SK-N-SH treated with all-trans-retinoic acid at 6 μM for 48 hours (cell line): ENCODE data around the gene PHB1.

Experiments
- ATAC-seq: fragments of 200-7000 bp; cut with Tn5 transposase; 3 replicates; pipeline ENCODE4 v1.9.1; 2020; ENCODE audit warnings: mild to moderate bottlenecking, moderate library complexity
- ARNTL ChIP-seq: fragments of 450-650 bp; formaldehyde crosslinking; IDR thresholded peaks from 2 replicates; pipeline ENCODE4 v1.5.0; 2020; ENCODE audit warnings: low read depth, mild to moderate bottlenecking, moderate library complexity, borderline replicate concordance
- BACH2 ChIP-seq: fragments of 250-450 bp; sonication (Bioruptor Pico); IDR thresholded peaks from 2 replicates; pipeline ENCODE4 v1.9.0; 2021; ENCODE audit warnings: mild to moderate bottlenecking, borderline replicate concordance
- CREB5 ChIP-seq: fragments of 250-450 bp; sonication (Bioruptor Pico); IDR thresholded peaks from 2 replicates; pipeline ENCODE4 v1.5.1; 2020; ENCODE audit warnings: low read depth, mild to moderate bottlenecking, moderate library complexity
- CSDC2 ChIP-seq: fragments of 250-450 bp; sonication (Bioruptor Pico); IDR thresholded peaks from 2 replicates; pipeline ENCODE4 v1.5.0; 2020; ENCODE audit warnings: mild to moderate bottlenecking, moderate library complexity
- GLIS3 ChIP-seq: fragments of 250-450 bp; sonication (Bioruptor Pico); IDR thresholded peaks from 2 replicates; pipeline ENCODE4 v1.5.0; 2020; ENCODE audit warnings: mild to moderate bottlenecking, moderate library complexity
- ISL1 ChIP-seq: fragments of 250-450 bp; sonication (Bioruptor Pico); IDR thresholded peaks from 2 replicates; pipeline ENCODE4 v2.1.2; 2022; ENCODE audit warnings: mild to moderate bottlenecking, moderate library complexity
- OSR1 ChIP-seq: fragments of 250-450 bp; sonication (Bioruptor Pico); IDR thresholded peaks from 2 replicates; pipeline ENCODE4 v1.8.0; 2022; ENCODE audit warnings: moderate library complexity, mild to moderate bottlenecking, inconsistent platforms
- PATZ1 ChIP-seq: fragments of 250-450 bp; sonication (Bioruptor Pico); IDR thresholded peaks from 2 replicates; pipeline ENCODE4 v1.8.0; 2020; ENCODE audit warnings: mild to moderate bottlenecking, moderate library complexity, borderline replicate concordance
- PPARA ChIP-seq: fragments of 250-450 bp; sonication (Bioruptor Pico); IDR thresholded peaks from 2 replicates; pipeline ENCODE4 v1.5.0; 2020; ENCODE audit warnings: mild to moderate bottlenecking, borderline replicate concordance
- RARB ChIP-seq: fragments of 250-450 bp; sonication (Bioruptor Pico); IDR thresholded peaks from 2 replicates; pipeline ENCODE4 v1.8.0; 2021; ENCODE audit warnings: mild to moderate bottlenecking, moderate library complexity
- SNAI2 ChIP-seq: fragments of 250-450 bp; sonication (Bioruptor Pico); IDR thresholded peaks from 2 replicates; pipeline ENCODE4 v1.5.0; 2020; ENCODE audit warnings: mild to moderate bottlenecking, moderate library complexity
- TCF4 ChIP-seq: fragments of 250-450 bp; sonication (Bioruptor Pico); IDR thresholded peaks from 2 replicates; pipeline ENCODE4 v1.8.0; 2021; ENCODE audit warnings: mild to moderate bottlenecking, moderate library complexity, borderline replicate concordance
- TOX ChIP-seq: fragments of 250-450 bp; sonication (Bioruptor Pico); IDR thresholded peaks from 2 replicates; pipeline ENCODE4 v1.8.0; 2021; ENCODE audit warnings: mild to moderate bottlenecking, moderate library complexity, borderline replicate concordance
- ZC3H10 ChIP-seq: fragments of 250-450 bp; sonication (Bioruptor Pico); IDR thresholded peaks from 2 replicates; pipeline ENCODE4 v1.5.1; 2021; ENCODE audit warnings: mild to moderate bottlenecking, moderate library complexity
- ZFP30 ChIP-seq: fragments of 450-650 bp; formaldehyde crosslinking; IDR thresholded peaks from 2 replicates; pipeline ENCODE4 v1.5.0; 2022; ENCODE audit warnings: mild to moderate bottlenecking, moderate library complexity
- ZNF565 ChIP-seq: fragments of 450-650 bp; formaldehyde crosslinking; conservative IDR thresholded peaks from 2 replicates; pipeline ENCODE4 v1.5.0; 2020; ENCODE audit warnings: low read depth, mild to moderate bottlenecking, moderate library complexity
- ZNF70 ChIP-seq: fragments of 450-650 bp; formaldehyde crosslinking; IDR thresholded peaks from 2 replicates; pipeline ENCODE4 v1.5.0; 2020; ENCODE audit warnings: mild to moderate bottlenecking, moderate library complexity
- ZNF8 ChIP-seq: fragments of 450-650 bp; formaldehyde crosslinking; IDR thresholded peaks from 2 replicates; pipeline ENCODE4 v1.5.0; 2020; ENCODE audit warnings: mild to moderate bottlenecking, moderate library complexity
- TF ChIP-seq, protein P1 (sequence below): fragments of 250-450 bp; sonication (Bioruptor Pico); IDR thresholded peaks from 2 replicates; pipeline ENCODE4 v1.5.0; 2020; ENCODE audit warnings: mild to moderate bottlenecking, moderate library complexity
- TF ChIP-seq, protein P2 (sequence below): fragments of 250-450 bp; sonication (Bioruptor Pico); IDR thresholded peaks from 2 replicates; pipeline ENCODE4 v1.8.0; 2021; ENCODE audit warnings: low read depth, mild to moderate bottlenecking, moderate library complexity, borderline replicate concordance

Gene PHB1

DNA sequence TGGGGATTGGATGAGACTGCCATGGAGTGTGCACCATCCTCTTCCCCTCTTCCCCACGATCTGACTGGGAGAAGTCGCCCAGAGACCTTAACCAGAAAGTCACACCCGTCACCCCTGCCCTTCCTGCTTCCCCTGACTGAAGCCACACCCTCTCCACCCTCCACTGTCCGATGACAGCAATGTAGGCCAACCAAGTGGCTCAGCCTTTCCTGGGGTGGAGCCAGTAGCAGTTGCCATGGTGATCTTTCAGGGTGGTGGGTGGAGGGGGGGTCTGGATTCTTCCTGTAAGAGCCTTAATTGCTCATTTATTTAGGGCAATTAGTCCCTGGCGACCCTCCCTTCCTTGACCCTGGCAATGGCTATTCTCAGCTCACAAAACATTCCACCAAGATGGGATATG is 37.5 kb upstream of the PHB1 start (continued):
- TF ChIP-seq, protein P1, sequence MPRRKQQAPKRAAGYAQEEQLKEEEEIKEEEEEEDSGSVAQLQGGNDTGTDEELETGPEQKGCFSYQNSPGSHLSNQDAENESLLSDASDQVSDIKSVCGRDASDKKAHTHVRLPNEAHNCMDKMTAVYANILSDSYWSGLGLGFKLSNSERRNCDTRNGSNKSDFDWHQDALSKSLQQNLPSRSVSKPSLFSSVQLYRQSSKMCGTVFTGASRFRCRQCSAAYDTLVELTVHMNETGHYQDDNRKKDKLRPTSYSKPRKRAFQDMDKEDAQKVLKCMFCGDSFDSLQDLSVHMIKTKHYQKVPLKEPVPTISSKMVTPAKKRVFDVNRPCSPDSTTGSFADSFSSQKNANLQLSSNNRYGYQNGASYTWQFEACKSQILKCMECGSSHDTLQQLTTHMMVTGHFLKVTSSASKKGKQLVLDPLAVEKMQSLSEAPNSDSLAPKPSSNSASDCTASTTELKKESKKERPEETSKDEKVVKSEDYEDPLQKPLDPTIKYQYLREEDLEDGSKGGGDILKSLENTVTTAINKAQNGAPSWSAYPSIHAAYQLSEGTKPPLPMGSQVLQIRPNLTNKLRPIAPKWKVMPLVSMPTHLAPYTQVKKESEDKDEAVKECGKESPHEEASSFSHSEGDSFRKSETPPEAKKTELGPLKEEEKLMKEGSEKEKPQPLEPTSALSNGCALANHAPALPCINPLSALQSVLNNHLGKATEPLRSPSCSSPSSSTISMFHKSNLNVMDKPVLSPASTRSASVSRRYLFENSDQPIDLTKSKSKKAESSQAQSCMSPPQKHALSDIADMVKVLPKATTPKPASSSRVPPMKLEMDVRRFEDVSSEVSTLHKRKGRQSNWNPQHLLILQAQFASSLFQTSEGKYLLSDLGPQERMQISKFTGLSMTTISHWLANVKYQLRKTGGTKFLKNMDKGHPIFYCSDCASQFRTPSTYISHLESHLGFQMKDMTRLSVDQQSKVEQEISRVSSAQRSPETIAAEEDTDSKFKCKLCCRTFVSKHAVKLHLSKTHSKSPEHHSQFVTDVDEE (CRISPR knock-in tag) = no peak
- no peak for TF ChIP-seq GLIS3 (CRISPR knock-in tag)

GRCh38 chr17:49450735-49451134 is 36.1 kb upstream of the PHB1 start:
- TF ChIP-seq PPARA (CRISPR knock-in tag) (no peak), ZNF565 (no peak), ZFP30 (CRISPR knock-in tag) (no peak), BACH2 (no peak), ZC3H10 (no peak), PATZ1 (no peak), ZNF8 (CRISPR knock-in tag) (no peak), CREB5 (no peak), TCF4 (no peak), ISL1 (CRISPR knock-in tag) (no peak), GLIS3 (CRISPR knock-in tag) (no peak), RARB (CRISPR knock-in tag) (no peak), SNAI2 (CRISPR knock-in tag) (no peak), OSR1 (CRISPR knock-in tag) (no peak)
- TF ChIP-seq, protein P2, sequence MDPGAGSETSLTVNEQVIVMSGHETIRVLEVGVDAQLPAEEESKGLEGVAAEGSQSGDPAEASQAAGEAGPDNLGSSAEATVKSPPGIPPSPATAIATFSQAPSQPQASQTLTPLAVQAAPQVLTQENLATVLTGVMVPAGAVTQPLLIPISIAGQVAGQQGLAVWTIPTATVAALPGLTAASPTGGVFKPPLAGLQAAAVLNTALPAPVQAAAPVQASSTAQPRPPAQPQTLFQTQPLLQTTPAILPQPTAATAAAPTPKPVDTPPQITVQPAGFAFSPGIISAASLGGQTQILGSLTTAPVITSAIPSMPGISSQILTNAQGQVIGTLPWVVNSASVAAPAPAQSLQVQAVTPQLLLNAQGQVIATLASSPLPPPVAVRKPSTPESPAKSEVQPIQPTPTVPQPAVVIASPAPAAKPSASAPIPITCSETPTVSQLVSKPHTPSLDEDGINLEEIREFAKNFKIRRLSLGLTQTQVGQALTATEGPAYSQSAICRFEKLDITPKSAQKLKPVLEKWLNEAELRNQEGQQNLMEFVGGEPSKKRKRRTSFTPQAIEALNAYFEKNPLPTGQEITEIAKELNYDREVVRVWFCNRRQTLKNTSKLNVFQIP = no peak
- TF ChIP-seq, protein P1 (CRISPR knock-in tag) = no peak
- ATAC-seq = no peak; the same call in 2 of the 3 replicates

- no peak for TF ChIP-seq SNAI2 (CRISPR knock-in tag)
- TF ChIP-seq CSDC2 (CRISPR knock-in tag) = no peak
- TF ChIP-seq ZNF70 (CRISPR knock-in tag) = no peak
- TF ChIP-seq TOX = no peak
- TF ChIP-seq, protein P2 = no peak
- no peak for TF ChIP-seq ARNTL (CRISPR knock-in tag)
- TF ChIP-seq PPARA (CRISPR knock-in tag) = no peak
- TF ChIP-seq OSR1 (CRISPR knock-in tag) = no peak
- TF ChIP-seq RARB (CRISPR knock-in tag) = no peak
- no peak for TF ChIP-seq BACH2
These were observed 35.5 kb upstream of the PHB1 start for GRCh38 chr17:49450181-49450580.

More at GRCh38 chr17:49450181-49450580, 35.5 kb upstream of the PHB1 start:
- ATAC-seq = no peak
